ENCODE results near the gene ZNF175. TPM values are rescaled to one million over a fixed set of nuclear protein-coding genes. Genes with fewer than 3 reads are reported as not detected.

ZNF175 gene
- total RNA-seq, 2 donors from 2014 or later, result 10.8 to 11.3 TPM

DNA sequence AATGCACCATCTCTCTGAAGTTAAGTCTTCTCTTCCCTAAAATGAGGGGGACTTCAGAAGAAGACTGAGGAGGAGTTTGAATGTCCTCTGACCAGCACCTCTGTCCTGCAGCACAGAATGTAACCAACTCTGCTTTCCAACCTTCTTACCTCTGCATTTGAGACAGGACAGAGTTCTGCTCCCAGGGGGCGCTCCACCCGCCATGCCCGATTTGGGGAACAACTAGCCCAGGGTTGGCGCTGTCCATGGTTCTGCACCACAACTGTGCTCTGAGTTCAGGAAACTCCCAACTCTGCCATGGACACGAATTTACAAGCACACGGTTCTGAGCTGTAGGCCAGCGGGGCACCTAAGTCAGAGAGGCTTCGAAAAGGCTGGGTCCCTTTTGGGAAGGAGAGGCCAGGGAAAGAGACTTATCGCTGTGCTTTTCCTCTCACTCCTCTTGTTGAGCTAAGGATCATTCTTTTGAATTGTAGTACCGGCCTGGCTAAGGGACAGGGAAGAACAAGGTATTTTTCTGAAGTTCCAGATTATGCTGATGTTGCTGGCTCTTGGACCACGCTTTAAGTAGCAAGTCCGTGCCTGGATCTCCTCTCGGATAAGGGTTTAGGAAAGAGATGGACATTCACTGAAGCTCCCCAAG is 37.0 kb downstream of the ZNF175 start:
- peak; percentile 97 for DNase-seq
- no peaks in the 10 kb centered on the region for H3K36me3 Mint-ChIP-seq (ENCODE audit: low read depth)
- H3K9me3 Mint-ChIP-seq, result peaks cover 1% of the 10 kb centered on the region
- peaks cover 30% of the 10 kb centered on the region for H3K27me3 Mint-ChIP-seq (ENCODE audit: insufficient read depth)
- no peak overlapping the region for H3K4me3 Mint-ChIP-seq
- peak; percentile 93 for TF ChIP-seq CTCF (conservative IDR thresholded peaks at IDR 0.05)
- 7 to 24% methylated on average over 6 to 13 of the region's 13 CpGs for WGBS, 2 experiments (ENCODE audit: insufficient coverage in 1 of 2, insufficient read length in 1 of 2)
- H3K9me3 ChIP-seq (ENCODE audit: control insufficient read depth, low read length), result no peaks in the 10 kb centered on the region
- no peak overlapping the region for H3K27ac ChIP-seq (ENCODE audit: low read depth, low read length)
- no peak overlapping the region for H3K9ac ChIP-seq (ENCODE audit: extremely low read depth, low read length, poor library complexity, severe bottlenecking)
- H3K27ac Mint-ChIP-seq, result no peak overlapping the region
- H3K27me3 ChIP-seq (ENCODE audit: control insufficient read depth, insufficient read depth, low read length, poor library complexity, severe bottlenecking), result peaks cover 22% of the 10 kb centered on the region
- no peaks in the 10 kb centered on the region for H3K4me1 ChIP-seq (ENCODE audit: control insufficient read depth, insufficient read depth, low read length)
- H3K4me3 ChIP-seq (ENCODE audit: low read length), result no peak overlapping the region
- no peaks in the 10 kb centered on the region for H3K36me3 ChIP-seq (ENCODE audit: control insufficient read depth, insufficient read depth, low read length)
- H3K4me1 Mint-ChIP-seq, result no peaks in the 10 kb centered on the region

- Mint-ChIP-seq H3K36me3 (ENCODE audit: low read depth) (no peaks in the 10 kb centered on the region), H3K9me3 (peaks cover 1% of the 10 kb centered on the region), H3K4me3 (no peak overlapping the region), H3K27me3 (ENCODE audit: insufficient read depth) (peaks cover 33% of the 10 kb centered on the region), H3K27ac (no peak overlapping the region), H3K4me1 (no peaks in the 10 kb centered on the region)
- DNase-seq, result no peak
- no peak for TF ChIP-seq CTCF (conservative IDR thresholded peaks at IDR 0.05)
- H3K9me3 ChIP-seq (ENCODE audit: control insufficient read depth, low read length), result no peaks in the 10 kb centered on the region
- H3K4me3 ChIP-seq (ENCODE audit: low read length), result no peak overlapping the region
- H3K4me1 ChIP-seq (ENCODE audit: control insufficient read depth, insufficient read depth, low read length), result no peaks in the 10 kb centered on the region
- H3K27me3 ChIP-seq (ENCODE audit: control insufficient read depth, insufficient read depth, low read length, poor library complexity, severe bottlenecking), result peaks cover 10% of the 10 kb centered on the region
- H3K9ac ChIP-seq (ENCODE audit: extremely low read depth, low read length, poor library complexity, severe bottlenecking), result no peak overlapping the region
- WGBS, 2 experiments (ENCODE audit: insufficient coverage in 1 of 2, insufficient read length in 1 of 2), result 65 to 80% methylated on average over 1 of the region's 1 CpG
- no peaks in the 10 kb centered on the region for H3K36me3 ChIP-seq (ENCODE audit: control insufficient read depth, insufficient read depth, low read length)
- H3K27ac ChIP-seq (ENCODE audit: low read depth, low read length), result no peak overlapping the region
Measured at GRCh38 chr19:51610576-51610975, 39.5 kb downstream of the ZNF175 start.

GRCh38 chr19:51614789-51615188 is 43.7 kb downstream of the ZNF175 start:
- no peaks in the 10 kb centered on the region for H3K36me3 ChIP-seq (ENCODE audit: control insufficient read depth, insufficient read depth, low read length)
- TF ChIP-seq CTCF (conservative IDR thresholded peaks at IDR 0.05), result no peak
- 20 to 62% methylated on average over 1 to 5 of the region's 5 CpGs for WGBS, 2 experiments (ENCODE audit: insufficient coverage in 1 of 2, insufficient read length in 1 of 2)
- peaks cover 1% of the 10 kb centered on the region for H3K9me3 Mint-ChIP-seq
- no peak overlapping the region for H3K4me3 Mint-ChIP-seq
- H3K4me3 ChIP-seq (ENCODE audit: low read length), result no peak overlapping the region
- no peak overlapping the region for H3K27ac Mint-ChIP-seq
- no peak for DNase-seq
- H3K9me3 ChIP-seq (ENCODE audit: control insufficient read depth, low read length), result no peaks in the 10 kb centered on the region
- no peak overlapping the region for H3K9ac ChIP-seq (ENCODE audit: extremely low read depth, low read length, poor library complexity, severe bottlenecking)
- H3K36me3 Mint-ChIP-seq (ENCODE audit: low read depth), result no peaks in the 10 kb centered on the region
- H3K27ac ChIP-seq (ENCODE audit: low read depth, low read length), result no peak overlapping the region
- peaks cover 6% of the 10 kb centered on the region for H3K27me3 ChIP-seq (ENCODE audit: control insufficient read depth, insufficient read depth, low read length, poor library complexity, severe bottlenecking)
- peaks cover 24% of the 10 kb centered on the region for H3K27me3 Mint-ChIP-seq (ENCODE audit: insufficient read depth)
- no peaks in the 10 kb centered on the region for H3K4me1 ChIP-seq (ENCODE audit: control insufficient read depth, insufficient read depth, low read length)
- H3K4me1 Mint-ChIP-seq, result no peaks in the 10 kb centered on the region
